ENCODE measurements around the gene ANKRD13B. TPM values are rescaled to one million over a fixed set of nuclear protein-coding genes. Genes with fewer than 3 reads are reported as not detected.

Gene ANKRD13B
- total and polyA plus RNA-seq, 2 of the 13 experiments (the other 11 are each of a cell fraction or from before 2014, with no cell fraction given) = 1.7 to 1.8 TPM

- TF ChIP-seq ZNF468 (CRISPR knock-in tag; IDR thresholded peaks at IDR 0.05) = no peak
- TF ChIP-seq ZSCAN30 (CRISPR knock-in tag; IDR thresholded peaks at IDR 0.05) = no peak
- no peak; the same call in 1 of the 2 replicates for TF ChIP-seq ZNF274 (CRISPR knock-in tag; IDR thresholded peaks at IDR 0.05)
- no peak for TF ChIP-seq EHMT2 (IDR thresholded peaks at IDR 0.05; ENCODE audit: borderline replicate concordance, low read depth, low read length)
- TF ChIP-seq THAP11 (CRISPR knock-in tag; IDR thresholded peaks at IDR 0.05) = peak; percentile 14; the same call in 1 of the 2 replicates
- TF ChIP-seq ZFY (CRISPR knock-in tag; IDR thresholded peaks at IDR 0.05) = peak; percentile 94
- no peak for TF ChIP-seq MATR3 (CRISPR knock-in tag; IDR thresholded peaks at IDR 0.05)
- no peak for TF ChIP-seq SMARCC2 (IDR thresholded peaks at IDR 0.05)
- no peak for TF ChIP-seq ZBTB38 (CRISPR knock-in tag; IDR thresholded peaks at IDR 0.05)
- TF ChIP-seq NCOA5 (CRISPR knock-in tag; IDR thresholded peaks at IDR 0.05) = no peak
- TF ChIP-seq EZH2 (conservative IDR thresholded peaks at IDR 0.05; ENCODE audit: low read depth, low read length) = no peak
- TF ChIP-seq IRF2 (CRISPR knock-in tag; IDR thresholded peaks at IDR 0.05) = no peak; the same call in 1 of the 2 replicates
- TF ChIP-seq ZNF589 (CRISPR knock-in tag; conservative IDR thresholded peaks at IDR 0.05) = 0 out of 2 replicates have a peak, but pooled peaks have one; percentile 15
- TF ChIP-seq ZNF577 (CRISPR knock-in tag; IDR thresholded peaks at IDR 0.05; ENCODE audit: borderline replicate concordance, low read depth) = no peak
- TF ChIP-seq ZNF484 (CRISPR knock-in tag; IDR thresholded peaks at IDR 0.05; ENCODE audit: borderline replicate concordance, low read depth) = no peak
- no peak for TF ChIP-seq IKZF1 (IDR thresholded peaks at IDR 0.05)
- TF ChIP-seq ZNF513 (CRISPR knock-in tag; conservative IDR thresholded peaks at IDR 0.05) = no peak
- no peak for TF ChIP-seq HOMEZ (CRISPR knock-in tag; IDR thresholded peaks at IDR 0.05; ENCODE audit: low read depth)
- TF ChIP-seq SNAPC4 (CRISPR knock-in tag; IDR thresholded peaks at IDR 0.05) = no peak
- no peak for TF ChIP-seq SSRP1 (CRISPR knock-in tag; IDR thresholded peaks at IDR 0.05)
- no peak for TF ChIP-seq RBM39 (IDR thresholded peaks at IDR 0.05; ENCODE audit: low read depth, low read length, poor library complexity, severe bottlenecking)
- TF ChIP-seq TEF (CRISPR knock-in tag; IDR thresholded peaks at IDR 0.05) = no peak
Observed at GRCh38 chr17:29568331-29569244, 24.3 kb upstream of the ANKRD13B start, which contains the start of gene TP53I13 (continued).

All from HepG2 (cell line).